NCI-H1694 treated with DMSO at 0.1 percent for 48 hours (cell line): Measurements from ENCODE around the gene SPATA31C1.
A peak's percentile ranks its signal among the peaks of the same experiment; 100 is the strongest.
"Not testable (repeated sequence)": the region's sequence is repeated elsewhere in the genome, so short reads cannot be mapped to it uniquely, and the experiment has no call there.

ENCODE experiments used
- DNase-seq: peaks from one replicate; lab custom pipeline; 2025; lab: John Stamatoyannopoulos, UW

Gene SPATA31C1

DNA sequence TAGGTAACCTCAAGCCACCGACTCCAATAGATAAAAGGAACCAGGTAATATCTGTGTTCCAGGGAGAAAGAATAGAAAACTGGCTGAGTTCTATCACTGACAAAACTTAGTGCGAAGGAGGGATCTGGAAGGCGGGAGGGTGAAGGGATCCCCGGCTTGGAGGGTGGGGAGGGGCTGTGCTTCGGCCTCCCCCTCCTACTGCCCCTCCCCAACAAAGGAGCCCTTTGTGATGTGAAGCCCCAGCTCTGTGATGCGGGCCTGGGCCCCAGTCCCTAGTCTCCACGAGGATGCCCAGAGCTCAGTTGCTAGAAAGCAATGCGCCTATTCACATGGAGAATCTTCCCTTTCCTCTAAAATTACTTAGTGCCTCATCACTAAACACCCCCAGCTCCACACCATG lies at the start of gene SPATA31C1:
Gene SPATA31C1 (plus strand): TSS at position 301 of the 400 bp plus-strand sequence.
- not testable (repeated sequence) for DNase-seq

DNA sequence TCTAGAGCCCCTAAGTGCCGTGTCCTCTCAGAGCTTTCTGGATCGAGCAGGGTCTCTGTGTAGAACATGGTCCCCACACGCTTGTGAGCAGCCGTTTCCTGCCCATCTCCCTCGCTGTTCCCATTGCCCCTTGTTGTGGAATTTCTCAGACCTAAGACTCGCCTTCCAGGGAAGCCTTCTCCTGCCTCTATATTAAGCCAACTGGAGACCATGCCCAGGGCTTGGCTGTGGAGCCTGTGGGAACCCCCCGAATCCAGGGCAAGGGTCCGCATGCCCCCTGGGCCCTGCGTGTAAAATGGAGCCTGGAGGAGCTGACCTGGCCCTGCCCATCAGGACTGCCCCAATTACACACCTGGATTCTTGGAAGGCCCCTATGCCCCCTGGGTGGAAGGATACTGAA lies 49.6 kb upstream of the SPATA31C1 start:
- no peak for DNase-seq

DNA sequence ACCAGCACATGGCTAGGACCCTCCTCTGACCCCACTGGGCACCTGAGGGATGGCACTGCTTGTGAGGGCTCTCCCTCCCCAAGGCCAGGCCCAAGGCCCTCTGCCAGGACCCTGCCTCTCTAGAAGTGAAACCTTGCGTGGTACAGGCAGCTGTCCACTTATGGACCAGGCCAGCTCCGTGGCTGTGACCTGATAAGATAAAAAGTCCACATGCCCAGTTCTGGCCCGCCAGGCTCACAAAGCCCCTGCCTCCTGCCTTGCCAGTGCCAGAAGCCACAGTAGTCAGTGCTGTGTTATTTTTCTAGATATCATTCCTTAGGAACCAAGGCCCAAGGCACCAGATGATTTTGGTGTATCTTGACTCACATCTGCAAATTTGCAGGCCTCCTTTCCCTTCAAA lies 49.1 kb upstream of the SPATA31C1 start:
- no peak for DNase-seq

DNA sequence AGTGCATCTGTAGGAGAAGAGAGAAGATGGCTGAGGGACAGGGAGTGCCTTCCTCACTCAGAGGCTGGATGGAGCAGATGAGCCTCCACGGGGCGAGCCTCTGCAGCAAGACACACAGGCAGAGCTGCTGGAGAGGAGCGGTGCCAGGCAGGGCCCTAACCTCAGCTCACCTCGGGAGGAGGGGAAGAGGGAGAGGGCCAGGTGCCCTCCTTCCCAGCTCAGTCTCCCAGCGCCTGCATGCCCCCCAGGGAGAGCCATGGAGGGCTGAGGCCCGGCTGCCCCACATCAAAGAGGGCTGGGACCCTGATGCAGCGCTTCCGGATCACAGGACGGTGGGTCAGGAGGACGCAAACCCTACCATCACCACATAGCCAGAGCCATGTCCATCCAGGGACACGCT lies 48.7 kb upstream of the SPATA31C1 start:
- no peak for DNase-seq

DNA sequence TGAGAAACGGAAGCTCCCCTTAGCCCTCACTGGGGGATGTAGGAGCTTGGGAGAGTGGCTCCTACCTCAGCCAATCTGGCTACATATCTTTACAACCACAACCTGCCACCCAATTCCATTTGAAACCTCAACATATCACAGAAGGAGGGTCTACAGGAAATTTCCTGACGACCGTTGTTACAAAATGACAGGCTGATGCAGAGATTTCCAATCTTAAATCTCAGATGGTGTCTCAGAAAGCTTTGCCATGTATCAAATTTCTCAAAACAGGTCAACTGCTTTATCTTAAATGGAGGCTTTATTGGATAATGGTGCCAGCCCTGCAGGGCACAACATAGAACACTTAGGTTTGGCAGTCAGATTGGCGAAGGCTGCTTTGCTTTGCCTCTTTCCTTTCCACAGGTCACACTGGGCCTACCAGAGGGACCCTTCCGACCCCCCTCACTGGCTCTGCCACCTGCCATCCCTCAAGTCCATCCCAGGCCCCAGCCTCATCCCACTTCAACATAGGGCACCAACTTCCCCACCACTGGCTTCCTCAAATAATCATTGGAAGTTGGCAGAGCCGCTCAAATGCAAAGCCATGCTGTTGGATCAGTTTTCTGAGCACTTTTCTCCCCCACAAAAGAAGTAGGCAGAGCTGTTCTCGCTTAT lies 46.2 kb upstream of the SPATA31C1 start:
- no peak for DNase-seq

DNA sequence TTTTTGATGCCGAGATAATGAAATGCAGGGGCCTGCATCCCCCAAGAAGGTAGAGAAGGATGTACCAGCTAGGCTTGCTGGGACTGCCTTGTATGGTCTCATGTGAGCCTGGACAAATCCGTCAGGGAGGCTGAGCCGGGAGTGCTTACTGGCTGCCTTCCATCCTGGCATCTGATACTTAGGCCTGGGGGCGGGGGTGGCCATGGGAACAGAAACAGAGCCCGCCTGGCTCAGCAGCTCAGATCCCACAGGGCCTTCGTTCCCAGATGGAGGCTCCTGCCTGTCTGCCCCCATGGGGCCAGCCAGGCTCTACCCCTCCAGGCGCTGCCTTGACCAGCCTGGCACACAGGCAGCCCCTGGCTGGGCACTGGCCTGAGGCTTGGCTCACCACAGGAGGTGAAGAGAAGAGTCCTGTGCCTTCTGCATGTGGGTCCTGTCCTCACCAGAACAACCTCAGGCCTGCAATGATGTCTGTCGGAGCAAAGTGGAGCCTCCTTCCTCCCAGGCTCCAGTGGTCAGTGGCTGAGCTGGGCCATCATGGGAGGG lies 45.6 kb upstream of the SPATA31C1 start:
- DNase-seq: peak; percentile 28

DNA sequence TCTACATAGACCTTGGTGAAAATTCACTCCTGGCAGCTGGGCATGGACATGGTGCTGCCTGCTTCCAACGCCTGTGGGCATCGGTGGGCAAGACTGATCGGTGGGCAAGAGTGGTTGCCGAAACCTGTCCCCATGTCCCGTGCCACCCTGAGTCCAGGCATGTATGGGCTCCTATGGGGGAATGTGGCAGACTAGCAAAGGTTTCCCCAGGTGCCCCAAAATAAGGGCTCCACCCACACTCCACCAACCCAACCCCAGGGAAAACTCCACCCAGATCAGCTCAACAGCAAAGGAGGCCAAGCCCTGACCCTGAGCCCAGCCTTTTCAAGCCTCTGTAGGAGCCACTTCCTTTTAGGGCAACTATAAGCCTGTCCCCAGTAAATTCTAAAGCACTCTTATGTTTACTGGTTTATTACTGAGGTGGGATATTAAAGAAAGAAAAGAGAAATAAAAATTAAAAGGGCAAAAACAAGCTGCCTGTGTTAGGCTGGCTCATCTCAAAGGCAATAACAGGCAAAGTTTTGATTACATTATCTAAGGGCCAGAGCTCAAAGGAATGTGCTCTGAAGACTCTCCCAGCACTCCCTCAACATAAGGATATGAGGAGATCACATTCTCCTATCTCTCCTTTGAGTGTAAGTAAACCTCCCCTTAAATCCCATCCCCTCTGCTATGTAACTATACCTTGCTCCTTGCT lies 44.0 kb upstream of the SPATA31C1 start:
- no peak for DNase-seq

DNA sequence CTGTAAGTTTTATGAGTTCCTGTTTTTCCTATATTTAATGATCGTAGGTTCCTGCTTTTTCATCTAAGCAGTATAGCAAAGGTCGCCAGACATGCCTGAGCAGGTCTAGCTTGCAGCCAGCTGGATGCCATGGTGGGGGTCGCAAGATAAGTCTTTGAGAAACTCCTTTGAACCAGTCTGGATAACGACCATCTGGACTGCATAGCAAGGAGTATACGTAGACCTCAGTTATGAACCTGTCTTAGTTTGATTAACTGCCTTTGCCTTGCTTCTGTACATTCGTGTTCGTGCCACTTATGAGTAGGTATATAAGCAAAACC lies 43.5 kb upstream of the SPATA31C1 start:
- DNase-seq: no peak

DNA sequence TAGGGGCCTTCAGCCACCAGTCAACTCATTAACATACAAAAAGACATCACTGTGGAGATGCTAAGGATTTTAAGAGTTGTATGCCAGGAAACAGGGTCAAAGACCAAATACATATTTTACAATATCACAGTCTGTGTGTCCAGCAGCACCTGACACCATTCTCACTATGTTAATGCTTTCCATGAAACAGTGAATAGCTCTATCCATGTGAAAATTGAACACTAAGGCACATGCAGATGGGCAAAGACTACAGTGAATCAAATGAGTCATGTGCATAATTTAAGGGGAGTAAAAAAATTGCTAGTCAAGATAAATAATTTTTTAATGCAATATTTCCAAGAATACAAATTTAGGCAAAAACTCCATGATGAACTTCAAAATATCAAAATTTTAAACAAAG lies 42.7 kb upstream of the SPATA31C1 start:
- DNase-seq: no peak

DNA sequence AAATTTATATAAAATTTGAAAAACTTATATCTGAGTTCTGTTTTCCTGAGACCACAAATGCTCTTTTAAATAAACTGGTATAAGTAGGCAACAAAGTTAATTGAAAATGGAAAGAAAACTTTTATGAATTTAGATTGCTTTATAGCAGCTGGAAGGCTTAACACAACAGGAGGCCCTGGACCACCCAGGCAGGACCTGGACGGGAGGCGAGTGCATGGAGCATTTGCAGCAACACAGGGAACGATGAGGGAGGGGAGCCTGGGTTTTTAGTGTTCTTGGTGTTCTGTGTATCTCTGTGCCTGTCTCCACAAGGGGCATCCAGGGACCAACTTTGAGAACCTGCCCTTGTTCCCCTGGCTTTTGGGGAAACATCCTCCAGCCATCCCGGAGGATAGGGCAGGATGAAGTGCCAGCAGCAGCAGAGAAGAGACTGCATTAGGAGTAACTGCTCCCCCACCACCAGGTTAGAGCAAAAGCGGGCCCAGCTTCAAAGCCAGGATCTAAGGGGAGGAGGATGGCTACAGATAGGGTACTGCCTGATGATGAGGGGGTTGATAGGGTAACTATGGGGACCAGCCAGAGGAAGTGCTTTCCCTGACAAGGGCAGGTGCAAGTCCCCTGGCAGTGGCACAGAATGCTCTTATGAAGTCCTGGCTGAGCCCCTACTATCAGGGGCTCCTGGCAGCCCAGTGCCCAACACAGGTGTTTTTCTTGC lies 41.8 kb upstream of the SPATA31C1 start:
- DNase-seq: no peak

DNA sequence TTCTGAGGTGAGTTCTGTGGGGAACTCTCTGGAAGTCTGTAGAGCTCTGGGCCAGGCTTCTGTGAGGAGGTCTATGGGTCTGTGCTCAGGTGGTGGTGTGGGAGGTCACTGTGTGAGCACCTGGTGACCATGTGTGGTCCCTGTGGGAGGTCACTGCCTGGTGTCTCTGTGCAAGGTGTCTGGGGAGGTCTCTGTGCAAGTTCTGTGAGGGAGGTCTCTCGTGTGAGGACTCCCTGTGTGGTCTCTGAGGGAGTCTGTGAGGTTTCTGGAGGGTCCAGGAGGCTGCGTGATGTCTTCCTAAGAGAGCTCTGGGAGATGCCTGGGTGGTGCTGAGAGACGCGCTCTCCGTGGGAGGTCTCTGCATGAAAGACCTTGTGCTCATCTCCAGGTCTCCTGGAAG lies 41.1 kb upstream of the SPATA31C1 start:
- DNase-seq: no peak

DNA sequence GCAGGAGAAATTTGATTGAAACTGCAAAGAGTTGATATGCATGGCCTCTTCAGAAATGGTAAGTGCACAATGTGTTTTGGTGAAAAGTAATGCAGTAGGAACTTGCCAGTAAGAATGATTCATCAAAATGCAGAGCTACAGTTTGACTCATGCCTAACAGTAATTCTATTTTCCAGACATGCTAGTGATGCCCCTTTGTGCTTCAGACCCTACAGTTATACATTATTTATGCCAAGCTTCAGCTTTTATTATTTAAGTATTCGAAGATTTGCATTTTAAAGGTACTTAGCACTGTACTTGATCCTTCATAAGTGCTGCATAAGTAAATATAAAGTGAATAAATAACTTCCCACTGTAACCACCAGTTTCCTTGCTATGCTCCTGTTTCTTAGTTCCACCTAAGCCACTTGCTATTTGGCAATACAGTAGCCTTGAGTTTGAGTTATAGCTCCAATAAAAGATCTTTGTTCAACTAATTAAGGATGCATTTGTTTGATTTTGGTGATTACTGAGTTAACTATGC lies 38.7 kb upstream of the SPATA31C1 start:
- no peak for DNase-seq

DNA sequence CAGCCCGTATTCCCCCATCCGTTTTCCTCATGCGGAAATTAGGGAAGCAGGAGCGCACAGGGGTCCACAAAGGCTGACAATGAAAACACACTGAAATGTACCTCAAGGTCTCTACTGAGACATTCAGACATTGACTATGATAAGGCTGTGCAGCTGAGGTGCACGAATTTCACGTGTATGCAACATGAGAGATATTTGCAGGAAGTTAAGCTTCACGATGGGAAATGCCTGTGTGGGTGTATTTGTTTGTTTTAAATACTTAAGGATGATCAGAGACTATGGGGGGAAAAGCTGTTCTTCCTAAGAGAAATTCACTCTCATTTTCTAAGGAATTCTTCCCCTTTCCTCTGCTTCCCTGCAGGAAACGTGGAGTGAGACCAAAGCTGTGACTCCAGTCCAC lies 37.6 kb upstream of the SPATA31C1 start:
- DNase-seq: no peak

DNA sequence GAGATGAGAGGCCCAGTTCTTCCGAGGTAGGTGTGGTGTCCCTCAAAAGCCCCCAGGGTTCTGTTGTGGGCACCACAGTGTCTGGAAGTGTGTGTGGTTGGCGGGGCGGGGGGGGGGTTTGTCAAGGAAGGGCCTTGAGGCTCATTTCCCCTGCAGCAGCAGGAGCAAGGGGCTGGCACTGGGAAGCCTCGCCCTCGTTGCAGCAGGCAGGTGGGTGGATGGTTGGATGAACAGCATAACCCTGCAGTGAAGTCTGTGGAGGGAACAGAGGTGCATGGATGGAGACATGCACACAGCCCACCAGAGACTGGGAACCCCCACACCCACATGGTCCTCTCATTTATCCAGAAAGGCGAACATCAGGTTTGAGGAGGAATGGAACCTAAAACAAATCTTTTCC lies 37.1 kb upstream of the SPATA31C1 start:
- DNase-seq: no peak

DNA sequence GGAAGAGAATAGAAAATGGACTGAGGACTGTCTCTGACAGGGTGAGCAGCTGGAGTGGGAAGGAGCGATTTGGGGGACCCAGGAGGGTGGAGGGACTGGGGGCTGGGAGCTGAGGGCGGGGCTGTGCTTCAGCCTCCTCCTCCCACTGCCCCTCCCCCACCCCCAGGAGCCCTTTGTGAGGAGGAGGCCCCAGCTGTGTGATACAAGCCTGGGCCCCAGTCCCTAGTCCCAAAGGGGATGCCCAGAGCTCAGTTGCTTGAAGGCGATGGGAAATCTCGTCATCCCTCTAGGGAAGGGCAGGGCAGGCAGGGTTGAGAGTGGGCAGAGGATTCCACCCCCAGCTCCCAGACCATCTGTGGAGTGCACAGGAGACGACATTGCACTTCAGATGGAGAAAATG lies 35.1 kb upstream of the SPATA31C1 start, which contains the start of gene SPATA31E1:
Gene SPATA31E1 (plus strand): TSS at position 251 of the 400 bp plus-strand sequence. CDS start 15 bp downstream, at position 266.
- DNase-seq: no peak

DNA sequence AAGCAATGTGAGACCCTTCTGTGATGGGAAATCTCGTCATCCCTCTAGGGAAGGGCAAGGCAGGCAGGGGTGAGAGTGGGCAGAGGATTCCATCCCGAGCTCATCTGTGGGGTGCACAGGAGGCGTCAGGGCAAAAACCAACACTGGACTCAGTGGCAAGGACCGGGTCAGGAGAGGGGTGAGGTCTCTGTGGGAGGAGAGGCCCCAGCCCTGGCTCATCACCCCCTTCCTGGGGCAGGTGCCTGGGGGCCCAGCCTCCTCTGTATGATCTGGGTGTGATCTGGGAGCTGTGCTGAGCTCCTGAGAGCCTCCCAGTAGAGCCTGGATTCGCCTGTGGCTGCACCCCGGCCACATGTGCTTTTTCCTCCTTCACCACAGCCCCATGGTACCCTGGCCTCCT lies 34.5 kb upstream of the SPATA31C1 start:
- DNase-seq: no peak

DNA sequence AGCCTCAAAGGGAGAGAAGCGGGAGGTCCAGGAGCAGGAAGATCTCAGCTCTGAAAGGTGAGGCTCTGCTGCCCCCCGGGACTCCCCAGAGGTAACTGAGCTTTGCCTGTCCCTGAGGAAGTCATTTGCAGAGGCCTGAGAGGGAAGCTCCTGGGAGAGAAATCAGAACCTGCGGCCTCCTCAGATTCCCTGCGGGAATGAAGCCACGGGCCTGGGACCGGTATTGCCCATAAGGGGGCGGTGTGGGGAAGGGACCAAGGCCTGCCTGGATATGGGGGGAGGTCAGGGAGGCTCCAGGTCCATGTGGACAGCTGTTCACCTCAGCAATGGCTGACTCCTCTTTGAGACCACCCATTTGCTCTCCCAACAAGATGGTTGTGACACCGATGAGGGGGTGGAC lies 33.8 kb upstream of the SPATA31C1 start:
- no peak for DNase-seq

DNA sequence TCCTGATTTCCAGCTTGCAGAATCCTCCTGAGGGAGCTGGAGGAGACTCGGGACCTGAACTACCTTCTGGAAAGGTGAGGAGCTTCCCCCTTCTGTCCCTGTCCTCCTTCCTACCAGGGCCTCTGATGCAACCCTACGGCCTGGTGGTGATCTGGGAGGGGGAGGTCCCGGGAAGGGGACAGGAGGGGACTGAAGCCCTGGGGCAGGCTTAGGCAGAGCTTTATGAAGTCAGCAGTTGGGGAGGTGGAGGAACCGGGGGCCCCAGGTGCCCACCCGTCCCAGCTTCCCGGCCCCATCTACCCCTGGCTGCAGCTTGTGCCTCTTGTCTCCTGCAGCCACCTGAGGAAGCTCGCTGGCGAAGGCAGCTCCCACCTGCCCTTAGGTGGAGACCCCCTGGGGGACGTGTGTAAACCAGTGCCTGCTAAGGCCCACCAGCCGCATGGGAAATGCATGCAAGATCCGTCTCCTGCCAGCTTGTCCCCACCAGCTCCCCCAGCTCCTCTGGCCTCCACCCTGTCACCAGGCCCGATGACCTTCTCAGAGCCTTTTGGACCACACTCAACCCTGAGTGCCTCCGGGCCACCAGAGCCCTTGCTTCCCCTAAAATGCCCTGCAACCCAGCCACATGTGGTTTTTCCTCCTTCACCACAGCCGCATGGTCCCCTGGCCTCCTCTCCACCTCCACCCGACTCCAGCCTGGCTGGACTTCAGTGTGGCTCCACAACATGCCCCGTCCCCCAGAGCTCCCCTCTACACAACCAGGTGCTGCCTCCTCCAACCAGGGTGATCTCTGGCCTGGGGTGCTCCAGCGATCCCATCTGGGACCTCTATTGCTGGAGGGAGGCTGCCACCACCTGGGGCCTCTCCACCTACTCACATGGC lies 32.9 kb upstream of the SPATA31C1 start:
- DNase-seq: no peak

DNA sequence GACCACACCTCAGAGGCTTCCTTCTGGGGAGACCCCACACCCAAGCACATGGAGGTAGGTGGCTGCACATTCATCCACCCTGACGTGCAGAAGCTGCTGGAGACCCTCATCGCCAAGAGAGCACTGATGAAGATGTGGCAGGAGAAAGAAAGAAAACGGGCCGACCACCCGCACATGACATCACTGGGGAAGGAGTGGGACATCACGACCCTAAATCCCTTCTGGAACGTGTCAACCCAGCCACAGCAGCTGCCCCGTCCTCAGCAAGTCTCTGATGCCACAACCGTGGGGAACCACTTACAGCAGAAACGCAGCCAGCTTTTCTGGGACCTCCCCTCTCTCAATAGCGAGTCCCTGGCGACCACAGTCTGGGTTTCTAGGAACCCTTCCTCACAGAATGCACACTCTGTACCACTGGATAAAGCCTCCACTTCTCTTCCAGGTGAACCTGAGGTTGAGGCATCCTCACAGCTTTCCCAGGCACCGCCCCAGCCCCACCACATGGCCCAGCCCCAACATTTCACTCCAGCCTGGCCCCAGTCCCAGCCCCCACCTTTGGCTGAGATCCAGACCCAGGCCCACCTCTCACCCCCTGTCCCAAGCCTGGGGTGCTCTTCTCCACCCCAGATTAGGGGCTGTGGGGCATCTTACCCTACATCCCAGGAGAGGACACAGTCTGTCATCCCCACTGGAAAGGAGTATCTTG lies 32.1 kb upstream of the SPATA31C1 start:
- no peak for DNase-seq

DNA sequence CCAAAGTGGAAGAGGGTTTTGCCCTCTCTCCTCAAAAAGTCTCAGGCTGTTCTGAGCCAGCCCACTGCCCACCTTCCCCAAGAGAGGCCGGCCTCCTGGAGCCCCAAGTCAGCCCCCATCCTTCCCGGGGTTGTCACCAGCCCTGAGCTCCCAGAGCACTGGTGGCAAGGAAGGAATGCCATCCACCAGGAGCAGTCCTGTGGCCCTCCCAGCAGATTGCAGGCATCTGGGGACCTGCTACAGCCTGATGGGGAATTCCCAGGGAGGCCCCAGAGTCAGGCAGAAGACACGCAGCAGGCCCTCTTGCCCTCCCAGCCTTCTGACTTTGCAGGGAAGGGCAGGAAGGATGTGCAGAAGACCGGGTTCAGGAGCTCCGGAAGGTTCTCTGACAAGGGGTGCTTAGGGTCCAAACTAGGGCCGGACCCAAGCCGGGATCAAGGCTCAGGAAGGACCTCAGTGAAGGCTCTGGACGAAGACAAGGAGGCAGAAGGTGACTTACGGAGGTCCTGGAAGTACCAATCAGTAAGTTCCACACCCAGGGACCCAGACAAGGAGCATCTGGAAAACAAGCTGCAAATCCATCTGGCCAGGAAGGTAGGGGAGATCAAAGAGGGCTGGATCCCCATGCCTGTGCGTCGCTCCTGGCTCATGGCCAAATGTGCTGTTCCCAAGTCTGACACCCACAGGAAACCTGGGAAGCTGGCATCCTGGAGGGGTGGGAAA lies 31.4 kb upstream of the SPATA31C1 start:
- no peak for DNase-seq
